HCT116 (cell line): ENCODE measurements around the gene PIAS4. TPM values are rescaled to one million over a fixed set of nuclear protein-coding genes. Genes with fewer than 3 reads are reported as not detected.
"Not testable (repeated sequence)": the region's sequence is repeated elsewhere in the genome, so short reads cannot be mapped to it uniquely, and the experiment has no call there.

Experiments used
- ATAC-seq: fragments of 200-7000 bp; cut with Tn5 transposase; 2 replicates; pipeline ENCODE4 v1.9.1; 2020; ENCODE audit warnings: mild to moderate bottlenecking, moderate library complexity
- BruUV-seq: library from RNA; stranded (reverse); fragments of 400-500 nt; replicated peaks from 2 replicates; lab custom pipeline; 2021; lab: Mats Ljungman, UMichigan
- CTCF ChIA-PET: fragments of 300-600 bp; sonication (Branson Sonifier 250); formaldehyde crosslinking; loops from one replicate; lab custom pipeline; 2021; ENCODE audit warnings: antibody characterized with exemption; lab: Charles Lee
- POLR2A ChIA-PET: fragments of 300-600, 350-600 bp; sonication (Branson Sonifier 250); formaldehyde crosslinking; loops from one replicate; lab custom pipeline; 2021; ENCODE audit warnings: antibody characterized with exemption; lab: Charles Lee
- RAD21 ChIA-PET, 2 experiments: fragments of 300-600 bp; sonication (Branson Sonifier 250); formaldehyde crosslinking; loops; one replicate each; lab custom pipeline; 2023; ENCODE audit warnings: low total read pairs in 2 of 2; ENCODE audit not compliant: uncharacterized antibody in 2 of 2, unreplicated experiment in 2 of 2, low non-redundant PET in 1 of 2; lab: Charles Lee
- DNase-seq: peaks from one replicate; pipeline ENCODE4 v3.0.0-alpha.2; 2010; ENCODE audit warnings: low read depth, low spot score
- H2AFZ ChIP-seq: fragments of 200-600 bp; shearing (Covaris generic), sonication (generic); 2 replicates; pipeline ENCODE4 v1.6.1; 2017; ENCODE audit warnings: low read depth, mixed run types, mixed read lengths, antibody characterized with exemption, low read length; ENCODE audit not compliant: poor library complexity, severe bottlenecking
- H3K27ac ChIP-seq: 2 replicates; pipeline ENCODE4 v1.5.1; 2012; ENCODE audit warnings: low read depth, low read length
- H3K27me3 ChIP-seq: fragments of 200-600 bp; sonication (generic); 2 replicates; pipeline ENCODE4 v1.6.1; 2016; ENCODE audit warnings: mixed run types, low read length, mixed read lengths; ENCODE audit not compliant: insufficient read depth
- H3K36me3 ChIP-seq, 2 experiments: fragments of 200-500 bp in 1 of 2; fragments of 200-600 bp in 1 of 2; sonication (Bioruptor generic) in 1 of 2; sonication (generic) in 1 of 2; 2 replicates each; pipeline versions ENCODE4 v1.5.1 to v1.6.1; 2014 to 2016; ENCODE audit warnings: low read length in 2 of 2, inconsistent platforms in 1 of 2, mixed read lengths in 1 of 2, mixed run types in 1 of 2; ENCODE audit not compliant: insufficient read depth in 2 of 2, control insufficient read depth in 1 of 2
- H3K4me1 ChIP-seq, 2 experiments: fragments of 200-600 bp in 1 of 2; sonication (generic) in 1 of 2; 2 replicates each; pipeline versions ENCODE4 v1.5.1 to v1.6.1; 2012 to 2017; ENCODE audit warnings: low read length in 2 of 2, inconsistent platforms in 1 of 2, mild to moderate bottlenecking in 1 of 2, mixed read lengths in 1 of 2, mixed run types in 1 of 2, moderate library complexity in 1 of 2; ENCODE audit not compliant: insufficient read depth in 2 of 2, control insufficient read depth in 1 of 2
- H3K4me2 ChIP-seq: fragments of 200-600 bp; sonication (generic); 2 replicates; pipeline ENCODE4 v1.6.1; 2017; ENCODE audit warnings: mixed run types, low read length, mixed read lengths
- H3K4me3 ChIP-seq, 2 experiments: fragments of 200-600 bp in 1 of 2; sonication (generic) in 1 of 2; replicated peaks in 1 of 2; 2 replicates each; pipeline ENCODE4 v1.5.1; 2011 to 2016; ENCODE audit warnings: low read length in 2 of 2, control low read depth in 1 of 2, low read depth in 1 of 2, mild to moderate bottlenecking in 1 of 2, mixed read lengths in 1 of 2, mixed run types in 1 of 2
- H3K79me2 ChIP-seq: fragments of 200-600 bp; sonication (generic); 2 replicates; pipeline ENCODE4 v1.6.1; 2017; ENCODE audit warnings: mild to moderate bottlenecking, mixed run types, low read length, moderate library complexity, mixed read lengths; ENCODE audit not compliant: insufficient read depth
- H3K9ac ChIP-seq: fragments of 200-600 bp; sonication (generic); 2 replicates; pipeline ENCODE4 v1.6.1; 2016; ENCODE audit warnings: low read length, mixed read lengths
- H3K9me2 ChIP-seq: fragments of 200-600 bp; sonication (generic), shearing (Covaris generic); 2 replicates; pipeline ENCODE4 v1.6.1; 2017; ENCODE audit warnings: mixed run types, mild to moderate bottlenecking, moderate library complexity; ENCODE audit not compliant: insufficient read depth
- H3K9me3 ChIP-seq, 2 experiments: fragments of 200-500 bp in 1 of 2; fragments of 200-600 bp in 1 of 2; sonication (Bioruptor generic) in 1 of 2; sonication (generic) in 1 of 2; 2 replicates each; pipeline ENCODE4 v1.6.1; 2014 to 2017; ENCODE audit warnings: low read length in 2 of 2, mixed read lengths in 2 of 2, inconsistent platforms in 1 of 2, low read depth in 1 of 2, mild to moderate bottlenecking in 1 of 2, mixed run types in 1 of 2, moderate library complexity in 1 of 2; ENCODE audit not compliant: control insufficient read depth in 1 of 2, insufficient read depth in 1 of 2
- H4K20me1 ChIP-seq: fragments of 200-600 bp; sonication (generic), shearing (Covaris generic); 2 replicates; pipeline ENCODE4 v1.6.1; 2017; ENCODE audit warnings: mixed run types, mild to moderate bottlenecking, moderate library complexity; ENCODE audit not compliant: insufficient read depth
- EGR1 ChIP-seq: IDR thresholded peaks from 2 replicates; pipeline ENCODE4 v1.6.1; 2012; ENCODE audit warnings: low read depth
- POLR2AphosphoS5 ChIP-seq: IDR thresholded peaks from 2 replicates; pipeline ENCODE4 v1.6.1; 2011; ENCODE audit warnings: mild to moderate bottlenecking, low read depth, low read length, moderate library complexity
- intact Hi-C: fragments of 100-400 bp; cut with micrococcal nuclease; formaldehyde crosslinking; loops from 2 replicates; pipeline ENCODE4 v1.10.0; 2022
- total RNA-seq: library from RNA; stranded (reverse); gene quantifications from one replicate; pipeline ENCODE4 v1.2.1, GENCODE V29; 2021; ENCODE audit not compliant: unreplicated experiment
- TF ChIP-seq, protein P1 (sequence below): IDR thresholded peaks from 2 replicates; pipeline ENCODE4 v1.6.1; 2012

PIAS4 gene
- total RNA-seq, 1 experiment from 2014 or later: 28.4 TPM

- ATAC-seq (no peak), DNase-seq (no peak)
- peaks cover 67% of the 10 kb centered on the region for H3K79me2 ChIP-seq
- ChIA-PET RAD21 (no interaction called here), POLR2A (no interaction called here), CTCF (no interaction called here)
- peaks cover 3 to 5% of the 10 kb centered on the region in 2 experiments; a peak in 3 of 4 replicates for H3K36me3 ChIP-seq
- peaks cover 7 to 14% of the 10 kb centered on the region in 2 experiments; a peak in 3 of 4 replicates for H3K4me1 ChIP-seq
- no peak overlapping the region for H3K27ac ChIP-seq
- no peak overlapping the region for H3K4me2 ChIP-seq
- H4K20me1 ChIP-seq: 0 out of 2 replicates have a peak, but pooled peaks cover 4% of the 10 kb centered on the region
- H3K4me3 ChIP-seq: no peak overlapping the region
- H3K9me2 ChIP-seq: no peaks in the 10 kb centered on the region
- TF ChIP-seq, protein P1, sequence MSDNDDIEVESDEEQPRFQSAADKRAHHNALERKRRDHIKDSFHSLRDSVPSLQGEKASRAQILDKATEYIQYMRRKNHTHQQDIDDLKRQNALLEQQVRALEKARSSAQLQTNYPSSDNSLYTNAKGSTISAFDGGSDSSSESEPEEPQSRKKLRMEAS: no peak
- TF ChIP-seq EGR1 (no peak), POLR2AphosphoS5 (no peak)
- BruUV-seq: no TSS peak
- H3K9ac ChIP-seq: no peak overlapping the region
- H3K27me3 ChIP-seq: no peaks in the 10 kb centered on the region
- intact Hi-C loops: no loop called here
- no peaks in the 10 kb centered on the region for H3K9me3 ChIP-seq
- H2AFZ ChIP-seq: no peak overlapping the region
Measured at GRCh38 chr19:4010808-4011110, 3.2 kb downstream of the PIAS4 start.

GRCh38 chr19:4011430-4011829 lies 3.9 kb downstream of the PIAS4 start:
- H4K20me1 ChIP-seq, POLR2A ChIA-PET, H3K36me3 ChIP-seq, DNase-seq, ATAC-seq, H3K27me3 ChIP-seq, BruUV-seq, H3K9me2 ChIP-seq, intact Hi-C loops, H2AFZ ChIP-seq, H3K4me3 ChIP-seq, H3K9me3 ChIP-seq, H3K27ac ChIP-seq, H3K9ac ChIP-seq, RAD21 ChIA-PET, H3K4me2 ChIP-seq, CTCF ChIA-PET: not testable (repeated sequence)
- H3K79me2 ChIP-seq: peaks cover 74% of the 10 kb centered on the region
- peaks cover 7 to 13% of the 10 kb centered on the region in 2 experiments; a peak in 3 of 4 replicates for H3K4me1 ChIP-seq
